GM21515 (cell line): ENCODE results near the gene IL11RA.
A peak's percentile ranks its signal among the peaks of the same experiment; 100 is the strongest.

Experiments used
- ATAC-seq: cut with Tn5 transposase; IDR thresholded peaks from one replicate; pipeline ENCODE4 v1.9.1; 2021; ENCODE audit not compliant: unreplicated experiment

Gene IL11RA

DNA sequence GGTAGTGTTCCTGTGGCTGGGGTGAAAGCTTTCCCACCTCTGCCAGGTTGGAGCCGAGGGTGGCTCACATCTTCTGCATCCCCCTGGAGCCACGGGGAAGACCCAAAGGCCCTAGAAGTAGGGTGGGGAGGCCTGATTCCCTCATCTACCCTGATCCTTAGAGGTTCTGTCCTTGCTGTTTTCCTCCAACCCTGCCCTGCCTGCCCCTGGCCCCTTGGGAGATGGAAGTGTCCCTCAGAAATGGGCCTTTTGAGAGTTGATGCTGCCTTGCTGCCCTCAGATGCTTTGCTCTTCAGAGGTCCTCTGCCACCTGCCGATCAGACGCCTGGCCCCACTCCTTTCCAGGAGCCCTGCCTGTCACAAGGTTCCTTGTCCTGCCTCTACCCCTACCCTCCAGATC lies 32.8 kb downstream of the IL11RA start:
- ATAC-seq: no peak

DNA sequence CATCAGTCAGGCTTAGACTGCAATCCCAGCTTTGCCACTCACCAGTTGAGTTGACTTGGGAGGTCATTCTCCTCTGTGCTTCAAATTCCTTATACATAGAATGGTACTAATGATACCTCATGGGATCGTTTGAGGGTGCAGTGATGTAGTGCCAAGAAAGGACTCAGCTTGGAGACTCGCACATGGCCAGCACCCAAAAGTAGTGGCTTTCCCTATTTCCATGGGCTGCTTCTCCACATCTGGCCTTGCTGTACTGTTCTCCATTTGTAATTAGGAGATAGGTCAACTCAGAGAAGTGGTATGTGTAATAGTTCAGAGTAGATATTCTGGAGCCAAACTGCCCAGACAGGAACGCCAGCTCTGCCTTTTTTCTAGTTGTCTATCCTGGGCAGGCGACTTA lies 33.6 kb downstream of the IL11RA start:
- no peak for ATAC-seq

DNA sequence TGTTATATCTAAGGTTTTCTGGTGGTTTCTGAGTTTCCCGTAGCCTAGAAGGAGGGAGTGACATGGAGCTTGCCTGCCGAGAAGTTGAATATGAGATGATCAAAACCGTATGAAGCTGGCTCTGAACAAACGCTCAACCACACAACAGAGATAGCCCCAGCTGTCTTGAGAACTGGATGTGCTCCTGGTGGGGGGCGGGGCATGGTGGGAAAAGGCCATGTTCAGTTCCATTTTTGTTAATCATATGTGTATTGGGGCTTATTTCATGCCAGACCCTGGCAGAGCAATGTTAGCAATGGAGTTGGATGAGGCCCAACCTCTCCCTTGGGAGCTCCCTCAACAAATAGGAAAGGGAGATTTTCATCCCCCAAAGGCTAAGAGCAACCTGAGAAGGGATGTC lies 34.2 kb downstream of the IL11RA start:
- ATAC-seq: no peak

DNA sequence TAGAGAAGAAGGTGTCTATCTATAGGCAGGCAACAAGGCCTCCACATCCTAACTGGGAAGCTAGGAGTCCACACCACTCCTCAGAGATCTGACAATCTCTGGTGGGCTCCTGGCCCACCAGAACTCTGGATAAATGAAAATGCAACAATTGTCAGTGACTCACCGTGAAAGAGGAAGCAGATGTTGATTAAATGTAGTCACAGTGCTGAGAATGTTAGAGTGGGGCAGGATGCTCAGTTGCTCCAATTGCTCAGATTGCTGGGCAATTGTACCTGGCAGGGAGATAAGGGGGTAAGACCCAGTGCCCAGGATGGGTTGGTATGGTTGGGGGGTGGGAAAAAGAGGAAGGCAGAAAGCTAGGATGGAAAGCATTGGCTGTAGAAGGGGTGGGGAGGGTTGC lies 34.7 kb downstream of the IL11RA start:
- no peak for ATAC-seq

DNA sequence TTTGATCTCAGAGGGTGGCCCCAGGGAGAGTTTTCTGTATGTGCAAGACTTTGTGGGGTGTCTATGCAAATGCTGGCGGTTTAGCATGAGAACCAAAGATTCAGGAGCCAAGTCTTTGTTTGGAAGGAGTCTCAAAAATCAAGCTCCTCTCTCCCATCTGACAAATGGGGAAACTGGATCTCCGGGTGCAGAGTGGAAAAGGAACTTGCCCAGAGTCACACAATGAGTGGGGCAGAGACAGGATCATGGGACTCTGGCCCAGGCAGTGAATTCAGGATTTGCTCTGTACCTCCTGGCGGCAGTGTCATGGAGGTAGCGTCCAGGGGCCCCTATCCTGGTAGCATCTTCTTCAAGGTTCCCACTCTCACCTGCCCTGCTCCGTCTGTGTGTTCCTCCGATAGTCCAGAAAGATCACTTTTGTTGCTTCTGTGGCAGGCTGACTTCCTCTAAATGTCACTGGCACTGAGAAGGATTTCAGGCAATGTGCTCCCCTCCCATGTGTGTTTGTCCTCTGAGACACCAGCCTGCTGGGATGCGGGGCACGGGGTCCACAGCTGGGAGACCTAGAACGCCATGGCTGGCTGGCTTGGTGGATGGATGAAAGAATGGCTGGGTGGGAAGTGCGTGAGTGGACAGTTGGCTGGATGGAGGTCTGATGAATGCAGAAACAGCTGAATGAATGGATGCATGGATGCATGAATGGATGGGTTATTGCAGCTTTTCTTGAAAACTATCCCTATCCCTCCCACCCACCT lies 35.5 kb downstream of the IL11RA start:
- no peak for ATAC-seq

DNA sequence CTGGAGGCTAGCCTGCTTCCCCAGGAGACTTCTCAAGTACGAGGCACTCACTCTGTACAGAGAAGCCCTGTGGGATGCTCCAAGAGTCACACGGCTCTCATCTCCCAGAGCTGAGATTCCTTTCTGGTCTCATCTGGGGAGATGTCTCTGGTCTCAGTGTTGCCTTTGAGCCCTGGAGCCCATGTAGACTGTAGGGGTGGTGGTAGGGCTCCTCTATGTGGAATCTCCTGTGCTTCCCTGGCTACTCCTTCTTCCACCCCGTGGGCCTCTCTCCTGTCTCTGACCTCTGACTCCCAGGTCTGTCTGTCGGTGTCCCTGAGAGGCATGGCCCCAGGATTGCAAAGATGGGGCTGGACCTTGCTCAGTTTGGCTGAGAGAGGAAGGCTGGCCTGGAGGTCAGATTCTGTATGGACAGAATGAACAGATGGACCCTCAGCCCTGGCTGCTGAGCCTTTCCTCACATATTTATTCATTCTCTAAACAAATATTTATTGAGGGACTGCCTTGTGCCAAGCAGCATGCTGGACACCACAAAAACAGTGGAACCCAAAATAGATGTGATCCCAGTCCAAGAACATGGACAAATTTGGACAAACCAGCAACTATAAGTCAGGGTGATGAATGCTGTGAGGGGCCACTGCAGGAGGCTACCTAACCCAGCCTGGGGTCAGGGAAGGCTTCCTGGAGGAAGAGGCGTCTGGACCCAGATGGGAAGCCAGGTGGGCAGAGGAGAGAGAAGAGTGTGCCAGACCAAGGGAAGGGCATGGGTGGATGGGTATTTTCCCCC lies 36.5 kb downstream of the IL11RA start:
- no peak for ATAC-seq

DNA sequence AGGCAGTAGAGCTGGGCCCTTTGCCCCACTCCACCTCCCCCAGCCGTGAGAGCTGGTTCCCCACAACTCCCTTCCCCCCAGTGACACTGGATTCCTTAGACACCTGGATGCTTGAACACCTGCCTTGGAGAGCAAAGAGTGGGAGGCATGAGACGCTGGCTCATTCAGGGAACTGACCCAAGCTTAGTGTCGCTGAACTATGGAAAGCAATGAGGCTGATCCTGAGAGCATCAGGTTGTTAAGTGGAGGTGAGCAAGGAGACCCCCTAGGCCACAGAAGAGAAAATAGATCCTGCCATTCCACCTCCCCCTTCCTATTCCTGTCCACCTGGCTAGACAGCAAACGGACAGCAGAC lies 37.1 kb downstream of the IL11RA start:
- no peak for ATAC-seq

DNA sequence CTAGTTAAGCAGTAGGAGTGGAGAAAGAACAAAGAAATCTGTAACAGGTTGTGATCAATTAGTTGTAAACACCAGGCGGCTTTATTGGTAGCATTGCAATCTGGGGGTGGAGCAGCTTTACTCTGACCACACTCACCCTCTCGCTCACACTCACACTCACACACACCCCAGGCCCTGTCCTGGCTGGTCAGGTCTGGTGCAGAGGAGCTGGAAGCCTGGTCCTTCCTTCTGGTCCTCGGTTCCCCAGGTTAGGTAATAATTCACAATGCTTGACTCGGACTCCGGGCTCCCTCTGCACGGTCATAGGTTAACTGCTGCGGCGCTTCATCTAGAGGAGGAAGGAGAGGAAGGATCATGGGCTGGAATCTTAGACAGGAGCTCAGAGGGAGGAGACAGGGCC lies 37.5 kb downstream of the IL11RA start:
- ATAC-seq: no peak

DNA sequence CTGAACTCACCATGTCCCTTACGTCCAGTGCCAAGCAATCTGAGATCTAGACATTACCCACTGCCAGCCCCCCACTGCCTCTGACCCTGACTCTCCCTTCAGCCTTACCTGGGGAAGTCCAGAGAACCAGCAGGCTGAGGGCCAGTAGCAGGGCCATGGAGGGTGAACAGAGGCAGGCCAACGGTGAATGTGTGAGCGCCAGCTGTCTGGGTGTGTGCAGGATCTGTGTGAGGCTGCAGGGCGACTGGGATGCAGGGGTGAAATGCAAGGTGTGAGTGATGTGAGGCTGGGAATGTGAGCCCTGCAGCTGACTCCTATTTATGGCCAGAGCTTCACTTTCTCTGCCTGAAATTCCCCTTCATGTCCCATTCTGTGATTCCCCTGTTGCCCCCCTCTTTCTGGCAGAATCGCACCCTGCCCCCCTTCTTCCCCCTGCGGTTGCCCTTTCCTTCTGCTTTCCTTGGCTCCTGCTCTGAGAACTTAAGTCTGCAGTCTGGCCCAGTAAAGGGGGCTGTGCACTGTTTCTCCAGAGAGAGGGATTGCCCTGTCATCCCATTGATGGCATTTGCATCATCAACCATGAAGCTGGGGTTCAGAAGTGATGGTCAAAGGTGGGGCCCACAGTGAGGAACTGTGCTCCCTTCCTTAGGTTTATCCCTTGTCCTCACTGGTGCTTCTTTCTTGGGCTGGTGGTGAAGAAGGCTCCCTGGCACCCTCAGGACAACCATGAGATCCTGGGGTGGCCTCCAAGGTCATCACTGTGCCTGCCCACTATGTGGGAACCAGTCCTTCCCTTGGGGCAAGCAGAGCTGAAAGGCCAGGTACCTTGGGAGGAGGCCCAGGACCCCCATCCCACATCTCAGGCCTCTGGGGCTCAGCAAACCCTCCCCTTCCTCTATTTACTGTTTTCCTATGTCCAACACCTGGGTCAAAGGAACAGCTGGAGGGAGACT lies 39.3 kb downstream of the IL11RA start, which contains the start of gene CCL19:
TSS of gene CCL19 (minus strand) at position 294 of the 953 bp plus-strand sequence. CDS start at position 157, 137 bp downstream.
- ATAC-seq: no peak

DNA sequence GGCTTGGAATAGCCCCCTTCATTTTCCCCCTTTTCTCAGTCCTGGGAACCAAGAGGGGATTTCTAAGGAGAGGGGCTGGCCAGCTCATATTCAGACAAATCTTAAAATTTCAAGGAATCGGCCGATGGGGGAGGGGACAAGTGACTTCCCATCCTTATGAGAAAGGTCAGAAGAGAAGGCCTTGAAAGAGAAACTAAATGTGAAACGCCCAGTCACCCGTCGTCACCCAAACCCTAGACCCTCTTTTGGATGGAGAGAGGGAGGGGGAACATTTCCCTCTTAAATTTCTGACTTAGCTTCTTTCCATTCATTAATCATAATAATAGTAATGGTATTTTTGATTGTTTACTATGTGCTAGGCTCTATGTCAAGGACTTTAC lies 39.9 kb downstream of the IL11RA start:
- no peak for ATAC-seq

DNA sequence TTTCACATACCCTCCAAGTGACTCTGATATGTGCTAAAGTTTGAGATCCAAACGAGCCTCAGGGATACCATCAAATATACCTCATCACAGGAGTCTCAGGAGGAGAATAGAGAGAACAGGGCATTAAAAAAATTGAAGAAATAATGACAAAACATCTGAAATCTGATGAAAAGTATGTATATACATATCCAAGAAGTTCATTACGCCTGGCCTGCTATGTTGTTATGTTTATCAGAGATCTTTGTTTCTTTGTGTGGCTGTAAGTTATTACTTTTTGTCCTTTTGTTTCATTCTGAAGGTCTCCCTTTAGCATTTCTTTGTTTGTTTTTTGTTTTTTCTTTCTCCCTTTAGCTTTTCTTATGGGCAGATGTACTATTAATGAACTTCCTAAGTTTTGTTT lies 41.6 kb downstream of the IL11RA start:
- no peak for ATAC-seq

DNA sequence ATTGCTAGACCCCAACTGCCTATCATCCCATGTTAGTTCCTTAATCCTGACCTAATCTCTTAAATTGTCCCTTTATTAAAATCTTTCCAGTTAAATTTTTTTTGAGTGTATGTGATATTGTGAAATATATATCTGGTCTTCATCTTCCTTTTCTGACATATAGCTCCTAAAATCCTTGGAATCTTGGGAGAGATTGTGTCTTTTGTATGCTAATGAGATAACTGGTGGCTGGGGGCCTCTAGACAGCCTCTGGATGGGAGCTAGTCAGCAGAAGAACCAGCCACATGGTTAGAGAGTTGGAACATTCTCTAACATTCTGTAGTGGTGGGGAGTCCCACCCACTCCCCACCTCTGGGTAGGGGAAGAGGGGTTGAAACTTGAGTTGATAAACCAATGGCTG lies 42.8 kb downstream of the IL11RA start:
- no peak for ATAC-seq

DNA sequence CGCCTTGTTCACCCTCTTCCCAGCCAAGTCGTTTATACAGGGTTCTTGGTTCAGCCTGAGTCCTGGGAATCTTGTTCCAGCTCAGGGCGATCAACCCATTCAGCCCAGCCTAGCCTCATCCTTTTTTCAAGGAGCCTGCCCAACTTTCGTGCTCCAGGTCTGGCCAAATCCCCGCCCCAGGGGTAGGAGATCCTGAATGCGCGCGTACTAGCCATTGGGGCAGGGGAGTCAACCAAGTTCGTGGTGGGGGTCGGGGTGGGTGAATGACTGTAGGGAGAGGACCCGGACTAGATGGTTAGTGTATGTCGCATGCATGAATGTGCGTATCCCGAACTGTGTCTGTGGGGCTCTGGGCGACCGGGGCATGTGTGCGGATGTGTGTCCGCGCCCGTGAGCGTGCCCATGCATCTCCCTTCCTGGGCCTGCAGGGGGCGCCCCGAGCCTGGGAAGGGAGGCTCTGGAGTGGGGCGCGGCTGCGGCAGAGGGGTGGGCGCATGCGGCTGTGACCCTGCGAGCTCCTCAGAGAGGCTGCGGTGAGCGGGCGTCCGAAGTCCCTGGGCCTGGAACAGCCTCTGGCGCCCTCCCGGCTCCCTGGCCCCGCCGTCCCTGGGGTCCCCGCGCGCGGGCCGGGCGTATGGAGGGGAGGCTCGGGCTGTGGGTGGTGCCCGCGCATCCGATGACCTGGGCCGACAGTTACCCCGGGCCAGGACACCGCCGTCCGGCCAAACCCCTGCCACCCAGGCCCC lies 49.2 kb downstream of the IL11RA start:
- ATAC-seq: no peak

DNA sequence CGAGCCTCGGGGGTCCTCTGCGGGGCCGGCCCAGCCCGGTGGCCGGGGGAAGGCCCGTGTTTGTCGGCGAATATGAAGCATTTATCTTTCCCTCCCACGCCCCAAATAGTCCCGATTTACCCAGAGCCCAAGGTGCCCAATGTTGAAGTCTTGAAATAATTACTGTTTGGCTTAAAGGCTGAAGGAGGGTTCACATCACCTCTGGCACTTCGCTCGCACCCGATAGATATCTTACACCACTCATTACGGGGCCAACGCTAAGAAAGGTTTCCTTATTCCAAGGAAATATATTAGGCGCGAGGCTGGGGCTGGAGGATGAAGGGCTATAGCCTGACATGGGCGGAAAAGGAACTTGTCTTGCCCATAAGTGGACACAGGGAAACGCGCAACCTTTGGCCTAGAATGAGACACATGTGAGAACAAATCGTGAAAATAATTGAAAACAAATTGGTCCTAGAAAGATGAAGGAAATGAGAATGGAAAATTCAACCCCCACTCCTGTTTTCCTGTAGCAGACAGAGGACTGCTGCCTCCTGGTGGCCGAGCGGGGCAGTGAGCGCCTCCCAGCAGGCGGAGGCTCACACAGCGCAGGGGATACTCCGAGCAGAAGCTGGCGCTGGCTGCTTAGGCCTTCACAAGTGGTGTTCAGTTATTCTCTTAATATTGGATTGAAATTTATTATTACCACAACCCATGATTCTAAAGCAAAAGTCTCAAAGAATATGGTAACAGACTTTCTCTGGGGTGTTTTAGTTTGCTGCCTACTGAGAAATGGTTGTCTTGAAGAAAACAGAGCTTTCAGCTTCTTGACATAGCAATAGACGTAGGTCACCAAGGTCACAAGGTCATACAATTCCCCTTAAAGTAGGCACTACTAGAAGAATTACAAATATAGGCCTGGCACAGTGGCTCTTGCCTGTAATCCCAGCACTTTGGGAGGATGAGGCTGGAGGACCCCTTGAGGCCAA lies 50.1 kb downstream of the IL11RA start:
- ATAC-seq: peak; percentile 68

DNA sequence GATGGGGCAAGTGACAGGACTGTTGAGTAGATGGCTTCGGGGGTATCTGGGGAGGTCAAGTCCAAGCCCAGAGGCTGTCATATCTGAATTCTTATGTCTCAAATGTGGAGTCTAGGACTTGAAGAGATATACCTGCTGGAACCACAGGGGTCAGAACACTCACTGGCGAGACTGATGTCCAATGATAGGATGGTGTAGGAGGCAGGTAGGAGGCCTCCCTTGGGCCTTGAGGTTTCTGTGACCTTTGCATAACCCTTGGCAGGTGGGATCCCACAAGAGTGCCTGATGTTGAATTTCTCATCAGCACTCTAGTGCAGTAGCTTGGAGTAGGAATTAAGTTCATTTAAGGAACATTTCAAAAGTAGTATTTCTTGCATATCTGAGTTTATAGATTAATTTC lies 55.1 kb downstream of the IL11RA start:
- ATAC-seq: no peak

DNA sequence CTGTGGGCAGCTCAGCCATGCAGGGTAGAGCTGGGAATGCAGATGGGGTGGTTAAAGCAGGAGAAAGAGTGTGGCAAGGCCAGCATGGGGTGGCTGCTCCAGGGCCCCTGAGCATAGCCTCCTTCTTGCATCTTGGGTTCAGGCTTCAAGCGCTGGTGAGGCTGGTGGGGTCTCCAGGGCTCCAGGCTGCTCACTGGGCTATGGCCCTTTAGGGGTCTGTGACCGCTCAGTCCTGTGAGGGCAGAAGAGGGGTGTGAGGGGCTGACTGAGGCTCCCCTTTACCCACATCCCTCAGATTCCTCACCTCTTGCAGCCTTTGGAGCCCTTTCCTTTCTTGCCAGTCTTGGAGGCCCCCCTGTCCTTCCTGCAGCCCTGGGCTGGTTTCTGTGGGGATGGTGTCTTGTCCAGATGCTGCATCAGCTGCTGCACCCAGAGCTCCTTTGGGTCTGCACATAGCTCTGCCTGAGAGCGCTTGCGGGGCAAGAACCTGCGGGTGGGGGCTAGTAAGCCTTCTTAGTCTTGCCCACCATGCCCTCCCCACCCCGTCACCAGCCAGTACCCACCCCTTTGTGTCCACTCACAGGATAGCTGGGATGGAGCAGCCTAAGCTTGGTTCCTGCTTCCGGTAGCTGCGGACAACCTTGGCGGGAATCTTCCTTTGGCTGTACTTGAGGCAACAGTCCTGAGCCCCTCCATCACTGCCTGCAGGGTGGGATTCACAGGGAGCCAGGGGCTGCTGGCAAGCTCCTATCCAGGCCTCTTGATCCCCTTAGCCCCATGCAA lies 57.4 kb downstream of the IL11RA start:
- ATAC-seq: no peak

DNA sequence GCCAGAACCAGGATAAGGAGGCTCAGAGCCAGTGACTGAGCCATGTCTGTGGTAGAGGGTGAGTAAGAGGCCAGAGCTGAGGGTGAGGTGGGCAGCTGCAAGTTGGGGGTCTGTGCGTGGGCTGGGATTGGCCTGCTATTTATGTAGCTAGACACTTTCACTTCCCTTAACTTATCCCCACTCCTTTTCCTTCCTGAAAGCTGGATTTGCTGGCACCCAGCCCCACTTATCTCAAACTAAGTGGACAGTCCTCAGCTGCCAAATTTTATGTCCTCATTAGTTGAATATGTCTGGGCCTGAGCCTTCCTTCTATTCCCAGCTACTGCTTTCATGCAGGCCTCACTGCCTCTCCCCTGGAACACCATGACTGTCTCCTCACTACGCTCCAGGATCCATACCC lies 58.0 kb downstream of the IL11RA start, which contains the start of gene CCL21:
TSS of gene CCL21 (minus strand) at position 114 of the 400 bp plus-strand sequence. CDS start at position 44, 70 bp downstream.
- no peak for ATAC-seq
